ENCODE measurements around the gene SLC25A39.
A peak's percentile ranks its signal among the peaks of the same experiment; 100 is the strongest.
"Not testable (repeated sequence)": the region's sequence is repeated elsewhere in the genome, so short reads cannot be mapped to it uniquely, and the experiment has no call there.

The SLC25A39 gene

DNA sequence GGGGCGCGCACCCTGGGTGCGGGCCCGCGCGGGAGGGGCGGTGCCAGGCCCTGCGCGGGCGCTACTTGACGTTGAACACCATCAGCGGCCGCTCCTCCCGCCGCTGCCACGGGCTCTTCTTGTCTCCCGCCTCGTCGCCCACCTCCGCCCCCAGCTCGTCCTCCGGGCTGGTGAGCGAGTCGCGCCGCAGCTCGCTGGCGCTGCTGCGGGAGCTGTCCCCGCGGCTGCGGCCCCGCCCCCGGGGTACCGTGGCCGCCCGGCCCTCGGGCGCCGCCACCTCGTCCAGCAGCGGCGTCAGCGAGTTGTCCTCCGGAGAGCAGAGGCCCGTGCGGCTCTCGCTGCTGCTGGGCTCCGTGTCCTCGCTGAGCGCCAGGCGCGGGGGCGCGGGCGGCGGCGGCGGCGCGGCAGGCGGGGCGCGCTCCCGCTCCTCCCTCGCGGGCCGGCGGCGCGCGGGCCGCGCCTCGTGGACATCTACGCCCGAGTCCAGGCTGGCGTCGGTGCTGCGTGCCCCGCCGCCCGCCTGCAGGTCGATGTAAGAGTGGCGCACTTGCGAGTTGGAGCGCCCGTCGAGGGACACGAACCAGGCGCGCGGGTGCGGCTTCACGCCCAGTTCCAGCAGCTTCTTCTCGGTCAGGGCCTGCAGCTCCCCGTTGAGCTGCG is 29.2 kb upstream of the SLC25A39 start:
- DNase-seq = no peak

DNA sequence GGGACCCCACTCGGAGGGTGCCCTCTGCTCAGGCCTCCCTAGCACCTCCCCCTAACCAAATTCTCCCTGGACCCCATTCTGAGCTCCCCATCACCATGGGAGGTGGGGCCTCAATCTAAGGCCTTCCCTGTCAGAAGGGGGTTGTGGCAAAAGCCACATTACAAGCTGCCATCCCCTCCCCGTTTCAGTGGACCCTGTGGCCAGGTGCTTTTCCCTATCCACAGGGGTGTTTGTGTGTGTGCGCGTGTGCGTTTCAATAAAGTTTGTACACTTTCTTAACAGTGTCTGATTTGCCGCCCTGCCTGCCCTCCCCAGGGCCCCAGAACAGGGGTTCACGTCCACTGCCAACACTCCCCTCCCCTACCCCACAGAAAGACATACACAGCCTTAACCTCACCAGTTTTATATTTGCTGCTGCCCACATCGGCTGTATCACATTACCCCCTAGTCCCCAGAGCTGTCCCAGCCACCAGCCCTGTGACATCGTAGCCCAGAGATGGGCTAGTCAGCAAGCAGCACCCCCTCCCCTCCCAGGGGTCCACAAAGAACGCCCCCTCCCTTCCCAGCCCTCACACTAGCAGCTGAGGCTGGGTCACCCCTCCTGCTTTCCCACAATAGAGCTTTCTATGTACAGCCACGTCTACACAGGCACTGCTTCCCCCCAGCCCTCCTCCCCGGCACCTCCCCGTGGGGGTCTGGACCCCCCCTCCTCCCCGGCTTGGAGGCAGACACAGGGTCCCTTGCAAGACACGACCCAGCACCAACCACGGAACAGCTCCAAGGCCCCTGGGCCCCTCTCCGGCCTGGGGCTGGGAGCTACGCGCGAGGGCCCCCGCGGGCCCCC is 28.4 kb upstream of the SLC25A39 start:
- DNase-seq = no peak

DNA sequence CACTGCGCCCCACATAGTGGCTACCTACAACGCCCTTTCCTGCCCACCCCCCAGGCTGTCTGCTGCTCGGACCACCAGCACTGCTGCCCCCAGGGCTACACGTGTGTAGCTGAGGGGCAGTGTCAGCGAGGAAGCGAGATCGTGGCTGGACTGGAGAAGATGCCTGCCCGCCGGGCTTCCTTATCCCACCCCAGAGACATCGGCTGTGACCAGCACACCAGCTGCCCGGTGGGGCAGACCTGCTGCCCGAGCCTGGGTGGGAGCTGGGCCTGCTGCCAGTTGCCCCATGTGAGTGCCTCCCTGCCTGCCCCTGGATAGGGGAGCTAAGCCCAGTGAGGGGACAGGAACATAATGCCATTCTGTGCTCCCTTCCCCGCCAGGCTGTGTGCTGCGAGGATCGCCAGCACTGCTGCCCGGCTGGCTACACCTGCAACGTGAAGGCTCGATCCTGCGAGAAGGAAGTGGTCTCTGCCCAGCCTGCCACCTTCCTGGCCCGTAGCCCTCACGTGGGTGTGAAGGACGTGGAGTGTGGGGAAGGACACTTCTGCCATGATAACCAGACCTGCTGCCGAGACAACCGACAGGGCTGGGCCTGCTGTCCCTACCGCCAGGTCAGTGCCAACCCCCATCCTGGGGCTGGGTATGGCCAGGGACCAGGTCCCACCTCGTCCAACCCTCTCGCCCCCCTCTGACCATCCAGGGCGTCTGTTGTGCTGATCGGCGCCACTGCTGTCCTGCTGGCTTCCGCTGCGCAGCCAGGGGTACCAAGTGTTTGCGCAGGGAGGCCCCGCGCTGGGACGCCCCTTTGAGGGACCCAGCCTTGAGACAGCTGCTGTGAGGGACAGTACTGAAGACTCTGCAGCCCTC is 27.6 kb upstream of the SLC25A39 start:
- no peak for DNase-seq

DNA sequence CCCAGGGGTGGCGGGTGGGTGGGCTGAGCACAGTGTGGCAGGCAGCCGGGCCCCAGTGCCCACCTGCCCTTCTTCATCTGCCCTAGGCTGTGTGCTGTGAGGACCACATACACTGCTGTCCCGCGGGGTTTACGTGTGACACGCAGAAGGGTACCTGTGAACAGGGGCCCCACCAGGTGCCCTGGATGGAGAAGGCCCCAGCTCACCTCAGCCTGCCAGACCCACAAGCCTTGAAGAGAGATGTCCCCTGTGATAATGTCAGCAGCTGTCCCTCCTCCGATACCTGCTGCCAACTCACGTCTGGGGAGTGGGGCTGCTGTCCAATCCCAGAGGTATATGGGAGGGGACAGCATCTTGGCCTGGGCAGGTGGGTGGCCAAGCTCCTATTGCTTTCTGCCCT is 26.8 kb upstream of the SLC25A39 start:
- DNase-seq = no peak

DNA sequence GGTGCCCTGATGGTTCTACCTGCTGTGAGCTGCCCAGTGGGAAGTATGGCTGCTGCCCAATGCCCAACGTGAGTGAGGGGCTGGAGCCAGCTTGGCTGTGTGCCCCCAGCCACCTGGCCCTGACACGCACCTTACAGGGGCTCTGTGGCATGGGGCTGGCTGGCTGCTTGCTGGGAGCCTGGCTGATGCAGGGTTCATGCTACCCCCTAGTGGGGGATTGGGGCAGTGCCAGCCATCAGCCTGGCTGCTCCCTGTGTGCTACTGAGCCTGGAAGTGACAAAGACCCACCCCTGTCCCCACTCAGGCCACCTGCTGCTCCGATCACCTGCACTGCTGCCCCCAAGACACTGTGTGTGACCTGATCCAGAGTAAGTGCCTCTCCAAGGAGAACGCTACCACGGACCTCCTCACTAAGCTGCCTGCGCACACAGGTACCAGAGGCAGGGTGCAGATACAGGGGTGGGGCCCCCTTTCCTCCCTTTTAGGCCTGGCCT is 26.2 kb upstream of the SLC25A39 start:
- DNase-seq = no peak

DNA sequence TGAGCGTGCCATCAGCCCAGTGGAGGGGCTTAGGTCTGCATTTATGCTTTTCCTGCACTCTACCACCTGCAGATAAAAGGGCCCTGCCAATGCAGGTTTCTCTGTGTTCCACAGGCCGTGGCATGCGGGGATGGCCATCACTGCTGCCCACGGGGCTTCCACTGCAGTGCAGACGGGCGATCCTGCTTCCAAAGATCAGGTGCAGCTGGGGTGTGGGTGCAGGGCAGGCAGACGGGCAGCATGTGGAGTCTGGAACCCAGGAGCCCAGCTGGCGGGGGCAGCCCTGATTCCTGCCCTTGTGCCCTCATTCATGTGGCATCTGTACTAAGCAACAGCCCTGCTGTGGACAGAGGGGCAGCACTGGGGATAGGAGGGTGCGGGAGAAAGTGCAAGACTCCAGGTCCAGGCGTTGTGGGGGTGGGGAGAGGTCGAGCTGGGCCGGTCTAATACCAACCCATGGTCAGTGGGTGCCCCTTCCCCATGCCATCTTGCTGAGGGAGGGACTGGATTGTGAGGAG is 25.0 kb upstream of the SLC25A39 start:
- DNase-seq = no peak

DNA sequence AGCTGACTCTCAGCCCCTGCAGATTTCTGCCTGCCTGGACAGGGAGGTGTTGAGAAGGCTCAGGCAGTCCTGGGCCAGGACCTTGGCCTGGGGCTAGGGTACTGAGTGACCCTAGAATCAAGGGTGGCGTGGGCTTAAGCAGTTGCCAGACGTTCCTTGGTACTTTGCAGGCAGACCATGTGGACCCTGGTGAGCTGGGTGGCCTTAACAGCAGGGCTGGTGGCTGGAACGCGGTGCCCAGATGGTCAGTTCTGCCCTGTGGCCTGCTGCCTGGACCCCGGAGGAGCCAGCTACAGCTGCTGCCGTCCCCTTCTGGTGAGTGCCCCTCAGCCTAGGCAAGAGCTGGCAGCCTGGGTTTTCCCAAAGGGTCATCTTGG is 24.4 kb upstream of the SLC25A39 start:
- no peak for DNase-seq

DNA sequence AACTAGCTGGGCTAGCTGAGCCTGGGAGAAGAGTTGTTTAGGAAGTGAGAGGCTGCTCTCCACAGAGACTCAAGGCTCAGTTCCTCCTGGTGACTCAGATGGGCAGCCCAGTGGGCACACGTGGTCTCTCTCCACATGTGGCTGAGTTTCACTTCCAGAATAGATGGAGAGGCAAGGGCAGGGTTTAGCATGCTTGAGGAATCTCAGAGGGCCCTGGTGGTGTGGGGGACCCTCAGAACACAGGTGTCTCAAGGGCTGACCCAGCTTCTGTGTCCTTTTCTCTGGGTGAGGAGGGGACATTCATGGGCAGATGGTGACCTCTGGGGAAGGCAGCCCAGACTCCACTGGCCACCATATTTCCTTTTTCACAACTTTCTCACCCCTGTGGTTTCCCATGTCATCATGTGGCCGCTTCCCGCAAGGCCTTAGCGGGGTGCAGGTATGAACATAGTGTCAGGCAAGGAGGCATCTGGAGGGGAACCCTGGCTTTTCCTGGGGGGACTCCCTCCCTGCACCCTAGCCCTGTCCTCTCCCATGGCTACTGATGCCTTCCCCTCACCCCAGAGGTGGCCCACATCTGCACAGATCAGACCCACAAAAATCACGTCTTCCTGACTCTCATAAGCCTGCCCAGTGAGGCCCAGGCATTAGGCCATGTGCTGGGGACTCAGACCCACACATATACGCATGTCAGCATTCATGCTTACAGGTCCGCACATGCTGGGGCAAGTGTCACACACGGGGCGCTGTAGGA is 23.8 kb upstream of the SLC25A39 start:
- DNase-seq = no peak

DNA sequence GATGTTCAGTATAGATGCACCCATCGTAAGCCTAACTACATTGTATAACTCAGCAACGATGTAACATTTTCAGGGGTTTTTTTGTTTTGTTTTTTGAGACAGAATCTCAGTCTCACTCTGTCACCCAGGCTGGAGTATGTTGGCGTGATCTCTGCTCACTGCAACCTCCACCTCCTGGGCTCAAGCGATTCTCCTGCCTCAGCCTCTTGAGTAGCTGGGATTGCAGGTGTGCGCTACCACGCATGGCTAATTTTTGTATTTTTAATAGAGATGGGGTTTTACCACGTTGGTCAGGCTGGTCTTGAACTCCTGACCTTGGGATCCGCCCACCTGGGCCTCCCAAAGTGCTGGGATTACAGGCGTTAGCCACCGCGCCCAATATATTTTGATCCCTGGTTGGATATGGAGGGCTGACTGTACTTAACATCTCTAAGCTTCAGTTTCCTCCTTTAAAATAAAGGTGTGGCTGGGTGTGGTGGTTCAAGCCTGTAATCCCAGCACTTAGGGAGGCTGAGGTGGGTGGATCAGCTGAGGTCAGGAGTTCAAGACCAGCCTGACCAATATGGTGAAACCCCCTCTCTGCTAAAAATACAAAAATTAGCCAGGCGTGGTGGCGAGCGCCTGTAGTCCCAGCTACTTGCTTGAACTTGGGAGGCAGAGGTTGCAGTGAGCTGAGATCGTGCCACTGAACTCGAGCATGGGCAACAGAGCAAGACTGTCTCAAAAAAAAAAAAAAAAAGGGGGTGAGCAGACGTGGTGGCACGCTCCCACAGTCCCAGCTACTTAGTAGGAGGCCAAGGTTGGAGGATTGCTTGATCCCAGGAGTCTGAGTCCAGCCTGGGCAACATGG is 22.8 kb upstream of the SLC25A39 start:
- not testable (repeated sequence) for DNase-seq

DNA sequence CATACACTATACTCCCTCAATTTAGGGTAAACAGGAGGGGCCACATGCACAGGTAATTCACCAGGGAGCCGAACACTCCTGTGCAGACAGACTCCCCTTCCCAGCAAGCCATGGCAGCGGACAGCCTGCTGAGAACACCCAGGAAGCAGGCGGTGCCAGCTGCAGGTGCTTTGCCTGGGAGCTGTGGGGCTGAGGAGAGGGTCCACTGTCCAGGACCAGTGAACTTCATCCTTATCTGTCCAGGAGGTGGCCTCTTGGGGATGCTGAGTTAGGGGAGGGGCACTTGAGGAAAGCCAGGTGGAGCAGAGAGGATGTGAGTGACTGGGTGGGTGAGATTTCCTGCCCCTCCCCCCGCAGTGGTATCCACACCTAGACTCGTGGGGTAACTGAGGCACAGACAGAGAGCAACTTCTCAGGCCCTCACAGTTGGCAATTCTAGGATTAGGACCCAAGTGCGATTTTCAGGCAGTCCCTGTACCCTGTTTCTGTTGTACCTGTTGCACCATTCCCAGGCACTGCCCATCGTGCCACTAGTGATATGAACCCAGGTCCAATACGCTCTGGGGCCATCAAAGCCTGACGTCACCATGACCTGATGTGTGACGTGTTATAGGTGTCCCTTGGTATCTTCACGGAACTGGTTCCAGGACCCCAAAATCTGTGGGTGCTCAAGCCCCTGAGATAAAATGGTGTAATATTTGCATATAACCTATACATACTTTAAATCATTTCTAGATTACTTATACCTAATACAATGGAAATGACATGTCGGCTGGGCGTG is 21.6 kb upstream of the SLC25A39 start:
- DNase-seq = no peak

DNA sequence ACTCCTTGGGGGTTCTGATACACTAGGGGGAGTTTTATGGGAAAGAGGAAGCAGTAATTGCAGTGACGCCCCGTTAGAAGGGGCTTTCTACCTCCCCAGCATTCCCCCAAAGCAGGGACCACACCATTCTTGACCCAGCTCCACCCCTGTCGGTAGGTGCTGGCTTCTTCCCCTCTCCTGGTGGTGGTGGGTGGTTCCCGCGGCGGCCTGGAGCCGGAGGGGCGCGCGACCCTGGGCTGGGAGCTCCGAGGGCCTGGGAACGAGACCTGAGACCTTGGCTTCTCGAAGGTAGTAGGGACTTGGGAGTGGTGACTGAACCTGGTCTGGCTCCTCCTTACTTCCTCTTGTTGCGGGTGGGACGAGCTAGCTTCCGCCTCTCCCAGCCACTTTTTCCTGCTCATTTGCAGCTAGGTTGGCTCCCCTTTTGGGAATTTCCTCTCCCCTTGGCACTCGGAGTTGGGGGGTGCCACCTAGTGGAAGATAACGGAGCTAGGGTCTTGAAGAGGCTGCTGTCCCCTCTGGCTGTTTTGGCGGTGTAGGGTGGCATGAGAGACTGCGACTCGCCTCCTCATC is 20.9 kb upstream of the SLC25A39 start:
- no peak for DNase-seq

DNA sequence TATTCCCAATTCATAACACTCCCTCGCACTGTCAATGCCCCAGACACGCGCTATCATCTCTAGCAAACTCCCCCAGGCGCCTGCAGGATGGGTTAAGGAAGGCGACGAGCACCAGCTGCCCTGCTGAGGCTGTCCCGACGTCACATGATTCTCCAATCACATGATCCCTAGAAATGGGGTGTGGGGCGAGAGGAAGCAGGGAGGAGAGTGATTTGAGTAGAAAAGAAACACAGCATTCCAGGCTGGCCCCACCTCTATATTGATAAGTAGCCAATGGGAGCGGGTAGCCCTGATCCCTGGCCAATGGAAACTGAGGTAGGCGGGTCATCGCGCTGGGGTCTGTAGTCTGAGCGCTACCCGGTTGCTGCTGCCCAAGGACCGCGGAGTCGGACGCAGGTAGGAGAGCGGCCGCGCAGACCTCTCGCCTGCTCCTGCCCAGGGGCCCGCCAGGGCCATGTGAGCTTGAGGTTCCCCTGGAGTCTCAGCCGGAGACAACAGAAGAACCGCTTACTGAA is 20.4 kb upstream of the SLC25A39 start, which contains the start of gene GRN:
GRN (plus strand) TSS at position 364 of the 515 bp plus-strand sequence. CDS start 3,863 bp downstream, outside the sequence.
- DNase-seq = peak; percentile 95

DNA sequence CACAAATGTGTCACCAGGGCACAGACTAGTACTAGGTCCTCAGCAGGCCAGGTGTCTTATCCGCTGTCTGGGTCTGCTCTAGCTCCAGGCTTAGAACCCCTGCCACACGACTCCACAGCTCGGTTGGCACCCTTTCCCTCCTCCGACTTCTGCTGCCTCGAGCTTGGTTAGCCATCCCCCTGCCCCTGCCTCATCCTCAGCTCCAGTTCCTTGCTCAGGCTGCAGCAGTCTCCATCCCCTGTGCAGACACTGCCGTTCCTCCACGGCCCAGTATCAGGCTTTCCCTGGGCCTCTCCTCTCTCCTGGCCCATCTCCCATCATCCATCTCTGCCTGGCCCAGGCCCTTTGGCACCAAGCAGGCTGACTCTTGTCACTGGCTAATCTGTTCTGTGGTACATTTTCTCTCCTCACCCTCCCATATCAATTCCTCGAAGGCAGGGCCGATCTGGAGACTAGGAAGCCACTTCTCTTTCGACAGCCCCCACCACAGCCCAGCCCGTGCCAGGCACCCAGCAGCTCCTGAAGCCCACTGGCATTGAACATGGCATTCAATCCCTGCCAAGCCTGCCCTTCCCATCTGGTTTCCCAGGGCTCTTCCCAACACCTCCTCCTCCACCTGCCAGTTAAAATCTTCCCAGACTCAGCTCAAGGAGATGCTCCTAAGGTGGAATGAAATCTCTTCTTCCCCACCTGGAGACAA is 19.0 kb upstream of the SLC25A39 start:
- DNase-seq = no peak

DNA sequence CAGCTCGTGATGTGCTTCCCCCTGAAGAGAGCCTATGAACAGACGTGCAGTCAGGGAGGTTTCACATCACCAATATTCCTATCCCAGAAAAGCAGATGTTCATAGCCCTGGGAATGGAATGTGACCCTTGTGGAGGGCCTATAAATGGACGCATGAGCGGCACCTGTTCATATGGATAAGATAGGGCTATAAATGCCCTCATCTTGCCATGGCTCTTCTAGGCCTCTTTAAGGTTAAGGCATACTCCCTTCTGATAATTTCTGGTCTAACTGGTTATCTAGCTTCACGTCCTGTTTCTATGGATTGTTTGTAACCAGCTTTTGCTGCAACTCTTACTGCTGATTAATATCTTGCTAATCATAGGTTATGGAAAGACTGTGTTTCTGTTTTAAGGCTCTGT is 15.9 kb upstream of the SLC25A39 start:
- DNase-seq = not testable (repeated sequence)

DNA sequence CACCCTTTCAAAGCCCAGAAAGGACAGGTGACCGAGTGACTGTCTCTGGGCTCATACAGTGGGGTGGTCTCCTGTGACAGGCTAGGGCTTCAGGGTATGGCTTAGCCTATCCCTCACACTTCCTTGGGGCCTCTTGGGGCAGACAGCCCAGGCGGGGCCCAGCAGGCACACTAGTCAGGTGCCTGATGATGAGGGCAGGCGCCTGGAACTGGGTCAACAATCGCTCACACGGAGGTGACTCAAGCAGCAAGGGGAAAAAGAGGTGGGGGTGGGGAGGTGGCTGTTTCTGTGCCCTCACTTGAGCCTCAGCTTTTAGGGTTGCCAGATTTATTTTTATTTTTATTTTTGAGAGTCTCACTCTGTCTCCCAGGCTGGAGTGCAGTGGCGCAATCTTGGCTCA is 14.1 kb upstream of the SLC25A39 start:
- no peak for DNase-seq

DNA sequence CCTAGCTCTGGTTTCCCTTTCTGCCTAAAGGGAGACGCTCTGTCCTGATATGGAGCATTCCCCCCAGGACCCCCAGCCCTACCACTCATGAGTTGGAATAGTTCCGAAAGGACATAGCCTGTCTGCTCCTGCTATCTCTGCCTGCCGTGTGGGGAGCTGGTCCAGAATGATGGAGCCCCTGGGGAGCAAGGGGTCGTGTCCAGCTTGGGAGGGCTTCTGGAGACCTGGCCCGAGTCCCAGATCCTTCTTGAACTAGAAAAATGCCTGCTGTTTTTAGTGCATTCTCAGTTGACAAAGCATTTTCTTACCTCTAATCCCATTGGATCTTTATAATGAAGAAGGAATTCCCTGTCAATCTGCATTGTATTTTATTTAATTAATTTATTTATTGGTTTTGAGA is 11.3 kb upstream of the SLC25A39 start:
- DNase-seq = no peak

DNA sequence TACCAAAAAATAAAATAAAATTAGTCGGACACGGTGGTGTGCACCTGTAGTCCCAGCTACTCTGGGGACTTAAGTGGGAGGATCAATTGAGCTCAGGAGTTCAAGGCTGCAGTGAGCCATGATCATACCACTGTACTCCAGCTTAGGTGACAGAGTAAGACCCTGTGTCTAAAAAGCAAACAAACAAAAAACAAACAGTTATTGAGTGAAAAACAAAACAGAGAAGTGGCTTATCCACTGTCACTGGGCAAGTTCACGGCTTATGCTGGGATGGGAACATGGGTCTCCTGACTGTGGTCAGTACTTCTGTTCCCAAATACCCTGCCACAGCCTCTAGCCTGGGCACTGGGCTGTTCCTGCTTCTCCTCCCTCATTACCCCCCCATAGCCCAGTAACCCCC is 10.9 kb upstream of the SLC25A39 start:
- DNase-seq = no peak

DNA sequence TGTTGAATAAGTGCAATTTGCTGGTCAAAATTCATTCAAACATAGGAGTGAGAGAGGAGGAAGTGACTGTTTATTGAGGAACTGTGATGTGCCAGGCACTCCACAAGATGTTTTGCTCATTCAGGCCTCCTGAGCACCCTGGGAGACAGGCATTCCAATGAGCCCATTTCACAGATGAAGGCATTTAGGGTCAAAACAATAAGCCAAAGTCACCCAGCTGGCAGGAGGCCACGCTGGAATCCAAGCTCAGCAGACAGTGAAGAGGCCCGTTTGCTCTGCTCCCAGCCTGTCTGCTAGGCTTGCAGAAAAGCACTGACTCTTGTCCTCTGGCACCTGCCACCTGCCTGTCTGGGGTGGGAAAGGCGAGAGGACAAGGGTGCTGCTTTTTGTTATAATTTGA is 10.1 kb upstream of the SLC25A39 start:
- DNase-seq = no peak

DNA sequence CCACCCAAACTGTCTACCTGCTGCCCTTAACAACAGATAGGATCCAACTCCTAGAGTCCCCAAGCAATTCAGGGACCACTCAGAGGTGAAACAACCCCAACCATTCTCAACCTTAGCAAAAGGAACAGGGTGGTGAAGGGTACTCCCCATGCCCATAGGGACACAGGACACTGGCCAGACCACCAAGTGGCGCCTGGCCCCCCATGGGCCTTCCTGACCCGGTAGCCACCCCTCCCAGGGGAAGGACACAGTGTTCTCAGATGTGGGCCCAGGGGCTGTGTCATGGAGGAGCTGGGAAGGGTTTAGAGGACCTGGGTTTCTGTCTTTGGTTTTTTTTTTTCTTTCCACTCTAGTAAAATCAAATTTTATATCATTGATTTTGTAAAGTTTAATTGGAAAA is 9.7 kb upstream of the SLC25A39 start:
- DNase-seq = no peak
